HL-60 (cell line): ENCODE results near the gene ALAD.

Experiments
- CTCF ChIP-seq: IDR thresholded peaks from one replicate; pipeline ENCODE4 v1.5.1; 2011; ENCODE audit warnings: low read length, control low read depth, inconsistent platforms; ENCODE audit not compliant: insufficient read depth
- POLR2AphosphoS5 ChIP-seq: IDR thresholded peaks from 2 replicates; pipeline ENCODE4 v1.6.1; 2012; ENCODE audit warnings: low read depth
- TF ChIP-seq, protein P1 (sequence below): IDR thresholded peaks from 2 replicates; pipeline ENCODE4 v1.6.1; 2012; ENCODE audit warnings: low read depth; ENCODE audit not compliant: insufficient replicate concordance

DNA sequence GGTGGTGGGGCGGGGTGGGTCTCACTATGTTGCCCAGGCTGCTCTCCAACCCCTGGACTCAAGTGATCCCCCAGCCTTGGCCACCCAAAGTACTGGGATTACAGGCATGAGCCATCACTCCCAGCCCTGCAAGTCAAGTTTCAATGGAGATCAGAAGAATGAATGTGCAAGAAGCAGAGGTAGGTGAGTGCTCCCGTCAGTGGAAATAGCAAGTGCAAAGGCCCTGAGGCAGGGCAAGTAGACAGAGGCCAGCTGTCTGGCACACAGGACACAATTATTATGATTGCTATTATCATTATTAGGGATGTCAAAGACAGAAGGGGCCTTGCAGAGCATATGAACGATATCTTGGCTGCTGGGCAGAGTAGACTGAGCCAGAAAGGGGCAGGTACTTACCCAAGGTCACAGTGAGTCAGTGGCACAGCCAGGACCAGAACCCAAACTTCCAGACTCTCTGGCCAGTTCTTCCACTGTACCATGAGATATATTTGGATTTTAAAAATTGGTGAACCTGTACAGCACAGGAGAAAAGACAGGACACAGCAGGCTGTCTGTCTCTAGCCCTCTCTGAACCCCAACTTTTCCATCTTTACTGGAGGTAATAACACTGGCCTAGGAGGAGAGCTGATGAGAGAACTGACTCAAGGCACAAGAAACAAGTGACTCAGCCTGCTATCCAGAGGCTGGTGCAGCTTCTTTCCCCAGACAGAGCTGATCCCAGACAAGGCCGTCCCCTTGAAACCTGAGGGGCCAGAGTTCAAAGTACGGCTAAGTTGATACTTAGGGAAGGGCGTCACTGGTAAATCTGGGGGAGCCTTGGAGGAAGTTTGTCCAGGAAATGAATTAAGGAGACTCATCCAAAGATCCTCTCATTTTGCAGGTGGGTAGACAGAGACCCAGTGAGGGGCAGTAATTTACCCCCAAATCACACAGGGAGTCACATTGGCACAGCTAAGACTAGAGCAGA, 25.7 kb downstream of the ALAD start:
- TF ChIP-seq, protein P1, sequence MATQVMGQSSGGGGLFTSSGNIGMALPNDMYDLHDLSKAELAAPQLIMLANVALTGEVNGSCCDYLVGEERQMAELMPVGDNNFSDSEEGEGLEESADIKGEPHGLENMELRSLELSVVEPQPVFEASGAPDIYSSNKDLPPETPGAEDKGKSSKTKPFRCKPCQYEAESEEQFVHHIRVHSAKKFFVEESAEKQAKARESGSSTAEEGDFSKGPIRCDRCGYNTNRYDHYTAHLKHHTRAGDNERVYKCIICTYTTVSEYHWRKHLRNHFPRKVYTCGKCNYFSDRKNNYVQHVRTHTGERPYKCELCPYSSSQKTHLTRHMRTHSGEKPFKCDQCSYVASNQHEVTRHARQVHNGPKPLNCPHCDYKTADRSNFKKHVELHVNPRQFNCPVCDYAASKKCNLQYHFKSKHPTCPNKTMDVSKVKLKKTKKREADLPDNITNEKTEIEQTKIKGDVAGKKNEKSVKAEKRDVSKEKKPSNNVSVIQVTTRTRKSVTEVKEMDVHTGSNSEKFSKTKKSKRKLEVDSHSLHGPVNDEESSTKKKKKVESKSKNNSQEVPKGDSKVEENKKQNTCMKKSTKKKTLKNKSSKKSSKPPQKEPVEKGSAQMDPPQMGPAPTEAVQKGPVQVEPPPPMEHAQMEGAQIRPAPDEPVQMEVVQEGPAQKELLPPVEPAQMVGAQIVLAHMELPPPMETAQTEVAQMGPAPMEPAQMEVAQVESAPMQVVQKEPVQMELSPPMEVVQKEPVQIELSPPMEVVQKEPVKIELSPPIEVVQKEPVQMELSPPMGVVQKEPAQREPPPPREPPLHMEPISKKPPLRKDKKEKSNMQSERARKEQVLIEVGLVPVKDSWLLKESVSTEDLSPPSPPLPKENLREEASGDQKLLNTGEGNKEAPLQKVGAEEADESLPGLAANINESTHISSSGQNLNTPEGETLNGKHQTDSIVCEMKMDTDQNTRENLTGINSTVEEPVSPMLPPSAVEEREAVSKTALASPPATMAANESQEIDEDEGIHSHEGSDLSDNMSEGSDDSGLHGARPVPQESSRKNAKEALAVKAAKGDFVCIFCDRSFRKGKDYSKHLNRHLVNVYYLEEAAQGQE = no peak
- TF ChIP-seq CTCF = no peak
- no peak for TF ChIP-seq POLR2AphosphoS5
